ENCODE results near the gene NOSIP.

NOSIP gene

DNA sequence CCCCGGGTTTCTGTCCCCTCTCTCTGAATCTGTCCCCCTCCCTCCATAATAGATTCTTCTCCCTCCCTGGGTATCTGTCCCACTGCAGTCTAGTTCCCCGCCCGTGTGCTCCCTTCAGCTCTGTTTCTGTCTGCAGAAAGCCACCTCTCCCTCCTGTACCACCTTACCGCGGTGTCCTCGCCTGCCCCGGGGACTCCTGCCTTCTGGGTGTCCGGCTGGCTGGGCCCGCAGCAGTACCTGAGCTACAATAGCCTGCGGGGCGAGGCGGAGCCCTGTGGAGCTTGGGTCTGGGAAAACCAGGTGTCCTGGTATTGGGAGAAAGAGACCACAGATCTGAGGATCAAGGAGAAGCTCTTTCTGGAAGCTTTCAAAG is 66.6 kb downstream of the NOSIP start:
- no peak for DNase-seq
- H3K9me3 Mint-ChIP-seq, result no peaks in the 10 kb centered on the region

GRCh38 chr19:49512970-49513745 is 67.2 kb downstream of the NOSIP start:
- DNase-seq, result peak in 1 of 3 experiments; percentile 17
- Mint-ChIP-seq H3K27ac (peak overlapping the region; percentile 88 to 91), H3K4me1 (ENCODE audit: low read depth in 2 of 2) (peaks cover 24 to 28% of the 10 kb centered on the region in 2 donors), H3K4me3 (peak overlapping the region; percentile 85 to 87), H3K9me3 (no peaks in the 10 kb centered on the region), H3K36me3 (ENCODE audit: insufficient read depth) (peaks cover 8% of the 10 kb centered on the region), H3K27me3 (no peaks in the 10 kb centered on the region)
- ATAC-seq (replicated peaks), result peak; percentile 68

More for the DNA sequence above, 66.6 kb downstream of the NOSIP start:
- no peak for ATAC-seq (replicated peaks)
- Mint-ChIP-seq H3K4me1 (ENCODE audit: low read depth in 2 of 2) (peaks cover 24 to 28% of the 10 kb centered on the region in 2 donors), H3K27me3 (no peaks in the 10 kb centered on the region), H3K36me3 (ENCODE audit: insufficient read depth) (peaks cover 8% of the 10 kb centered on the region), H3K27ac (peak overlapping the region; percentile 88 to 91), H3K4me3 (peak overlapping the region; percentile 85 to 87)

DNA sequence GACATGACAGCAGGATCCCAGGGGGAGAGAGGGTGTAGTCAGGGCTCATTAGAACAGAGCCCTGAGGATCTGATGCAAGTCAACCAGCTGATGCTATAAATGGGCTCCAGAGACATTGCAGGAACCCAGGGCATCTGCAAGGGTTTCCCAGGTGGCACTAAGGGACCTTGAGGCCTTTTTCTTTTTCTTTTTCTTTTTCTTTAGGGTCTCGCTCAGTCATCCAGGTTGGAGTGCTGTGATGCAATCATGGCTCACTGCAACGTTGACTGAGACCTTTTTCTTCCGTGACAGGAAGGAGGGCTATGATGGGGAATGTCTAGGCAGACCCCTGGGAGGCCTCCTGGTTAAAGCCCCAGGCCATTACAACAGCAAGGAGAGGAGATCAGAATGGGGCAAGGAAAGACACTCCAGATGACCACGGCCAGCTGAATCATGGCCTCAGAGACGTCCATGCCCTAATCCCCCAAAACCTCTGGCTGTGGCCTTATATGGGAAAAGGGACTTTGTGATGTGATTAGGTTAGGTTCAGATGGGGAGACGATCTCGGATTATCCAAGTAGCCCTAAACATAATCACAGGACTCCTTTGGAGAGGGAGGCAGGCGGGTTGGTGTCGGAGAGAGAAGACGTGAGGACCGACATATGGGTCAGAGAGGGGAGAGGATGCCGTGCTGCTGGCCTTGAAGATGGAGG is 72.4 kb downstream of the NOSIP start:
- no peak for ATAC-seq (replicated peaks)
- H3K9me3 Mint-ChIP-seq, result no peaks in the 10 kb centered on the region
- peaks cover 4% of the 10 kb centered on the region for H3K36me3 Mint-ChIP-seq (ENCODE audit: insufficient read depth)
- H3K27ac Mint-ChIP-seq, result peak overlapping the region in 1 of 2 donors; percentile 77
- no peaks in the 10 kb centered on the region for H3K27me3 Mint-ChIP-seq
- H3K4me1 Mint-ChIP-seq (ENCODE audit: low read depth in 2 of 2), result peaks cover 22 to 26% of the 10 kb centered on the region in 2 donors
- no peak for DNase-seq
- no peak overlapping the region for H3K4me3 Mint-ChIP-seq

DNA sequence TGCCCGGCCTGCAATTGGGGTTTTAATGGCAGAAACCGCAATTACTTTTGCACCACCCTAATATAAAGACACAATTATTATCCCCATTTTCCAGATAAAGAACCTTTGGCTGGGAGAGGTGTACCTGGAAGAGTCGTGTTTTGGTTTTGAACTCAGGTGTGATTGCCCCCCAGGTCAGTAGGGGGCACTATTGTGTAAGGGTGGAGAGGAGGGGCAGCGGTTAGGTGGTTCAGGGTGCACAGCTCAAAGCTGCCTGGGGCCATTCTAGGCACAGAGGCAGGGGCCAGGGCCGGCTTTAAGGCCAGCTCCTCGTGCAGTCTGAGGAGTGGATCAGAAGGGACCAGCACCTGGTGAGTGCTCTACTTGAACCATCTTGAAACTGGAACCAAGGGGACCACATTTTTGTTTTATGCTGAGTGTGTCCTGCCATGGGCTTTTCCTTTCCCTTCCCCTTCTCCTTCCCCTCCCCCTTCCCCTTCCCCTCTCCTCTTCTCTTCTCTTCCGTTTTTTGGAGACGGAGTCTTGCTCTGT is 73.7 kb downstream of the NOSIP start:
- ATAC-seq (replicated peaks) (peak; percentile 84), DNase-seq (peak; percentile 72 to 77 (median 73))
- H3K9me3 Mint-ChIP-seq, result no peaks in the 10 kb centered on the region
- H3K4me3 Mint-ChIP-seq, result no peak overlapping the region
- H3K27ac Mint-ChIP-seq, result no peak overlapping the region
- no peaks in the 10 kb centered on the region for H3K27me3 Mint-ChIP-seq
- H3K4me1 Mint-ChIP-seq (ENCODE audit: low read depth in 2 of 2), result peaks cover 24% of the 10 kb centered on the region in 2 donors
- peaks cover 3% of the 10 kb centered on the region for H3K36me3 Mint-ChIP-seq (ENCODE audit: insufficient read depth)

All from effector memory CD8-positive, alpha-beta T cell (primary cell).